Measurements from ENCODE around the gene TAS2R7. TPM values are rescaled to one million over a fixed set of nuclear protein-coding genes. Genes with fewer than 3 reads are reported as not detected.

The TAS2R7 gene
- total RNA-seq, 2 donors from 2014 or later: not detected

GRCh38 chr12:10753059-10753458 is 49.4 kb downstream of the TAS2R7 start:
- peak in 1 of 2 donors; percentile 74 for ATAC-seq
- DNase-seq: no peak
- intact Hi-C loops (cut with DNase I): no loop called here

Other genes with a start within 250 kb of the TAS2R7 start
- gene MAGOHB, start 189.0 kb downstream of the TAS2R7 start, total RNA-seq: 10 to 100 TPM; 13.6 to 18.4 TPM
- under 1 TPM in 1 of 2 donors, not detected in 1; 0.12 TPM for gene STYK1, start 128.6 kb downstream of the TAS2R7 start, total RNA-seq
- gene YBX3, start 79.3 kb downstream of the TAS2R7 start, total RNA-seq: 100 to 1,000 TPM; 660 to 956 TPM
- gene TAS2R8, start 4.7 kb upstream of the TAS2R7 start, total RNA-seq: under 1 TPM in 1 of 2 donors, not detected in 1; 0.26 TPM
- not detected for gene TAS2R9, start 7.5 kb upstream of the TAS2R7 start, total RNA-seq
- under 1 TPM in 1 of 2 donors, not detected in 1; 0.55 TPM for gene TAS2R10, start 23.7 kb upstream of the TAS2R7 start, total RNA-seq
- 1 to 10 TPM in 1 of 2 donors, under 1 TPM in 1; 0.29 to 2.0 TPM for gene PRR4, start 46.8 kb upstream of the TAS2R7 start, total RNA-seq
- 1 to 10 TPM; 3.2 to 9.1 TPM for gene PRH1, start 81.6 kb upstream of the TAS2R7 start, total RNA-seq
- under 1 TPM; 0.41 to 0.44 TPM for gene TAS2R13, start 106.9 kb upstream of the TAS2R7 start, total RNA-seq
- gene PRH2, start 126.6 kb upstream of the TAS2R7 start, total RNA-seq: not detected
- under 1 TPM; 0.88 to 0.94 TPM for gene TAS2R14, start 136.6 kb upstream of the TAS2R7 start, total RNA-seq
- under 1 TPM; 0.29 to 0.84 TPM for gene TAS2R50, start 184.3 kb upstream of the TAS2R7 start, total RNA-seq
- under 1 TPM; 0.27 to 0.94 TPM for gene TAS2R20, start 195.7 kb upstream of the TAS2R7 start, total RNA-seq
- 1 to 10 TPM; 1.2 TPM for gene TAS2R19, start 220.0 kb upstream of the TAS2R7 start, total RNA-seq
- 1 to 10 TPM in 1 of 2 donors, under 1 TPM in 1; 0.68 to 1.3 TPM for gene TAS2R31, start 228.8 kb upstream of the TAS2R7 start, total RNA-seq

Data from left cardiac atrium (tissue), 4 donors.